Stimulated activated CD8-positive, alpha-beta memory T cell treated with anti-CD3 and anti-CD28 coated beads, Interleukin-2, amount 100 ng/mL, for 48 hours (primary cell): ENCODE results near the gene MICALL1.
"Not testable (repeated sequence)": the region's sequence is repeated elsewhere in the genome, so short reads cannot be mapped to it uniquely, and the experiment has no call there.

Experiments
- DNase-seq, 2 donors: peaks; one replicate each; pipeline ENCODE4 v3.0.0-alpha.2; 2020; ENCODE audit warnings: low read depth in 2 of 2

Gene MICALL1

GRCh38 chr22:37959231-37959825, 53.2 kb downstream of the MICALL1 start:
- DNase-seq, result no peak

GRCh38 chr22:37961062-37961461, 55.0 kb downstream of the MICALL1 start:
- DNase-seq, result no peak

DNA sequence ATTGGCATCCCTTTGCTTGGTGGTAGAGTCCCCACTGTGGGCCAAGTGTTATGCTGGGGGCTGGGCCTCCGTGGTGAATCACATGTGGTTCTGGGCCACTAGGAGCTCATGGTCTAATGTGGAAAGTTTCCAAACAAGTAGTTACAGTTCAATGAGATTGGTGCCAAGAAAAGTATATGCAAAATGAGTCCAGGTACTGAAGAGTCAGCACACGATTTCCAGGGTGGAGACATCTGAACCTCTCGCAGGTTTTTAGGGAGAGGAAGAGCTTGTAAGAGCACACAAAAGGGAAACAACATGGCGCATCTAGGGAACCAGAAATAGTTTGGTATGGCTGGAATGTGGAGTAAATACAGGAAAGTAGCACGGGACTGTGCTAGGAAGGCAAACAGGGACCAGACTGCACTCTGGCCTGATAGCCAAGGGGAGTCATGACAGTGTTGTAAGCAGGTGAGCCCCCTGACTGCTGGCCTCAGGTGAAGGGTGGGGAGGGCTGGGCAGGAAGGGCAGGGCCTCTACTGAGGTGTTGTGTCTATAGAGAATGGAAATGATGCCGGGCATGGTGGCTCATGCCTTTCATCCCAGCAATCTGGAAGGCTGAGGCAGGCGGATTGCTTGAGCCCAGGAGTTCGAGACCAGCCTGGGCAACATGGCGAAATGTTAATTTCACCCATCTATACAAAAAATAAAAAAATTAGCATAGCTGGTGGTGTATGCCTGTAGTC, 60.0 kb downstream of the MICALL1 start:
- no peak for DNase-seq

DNA sequence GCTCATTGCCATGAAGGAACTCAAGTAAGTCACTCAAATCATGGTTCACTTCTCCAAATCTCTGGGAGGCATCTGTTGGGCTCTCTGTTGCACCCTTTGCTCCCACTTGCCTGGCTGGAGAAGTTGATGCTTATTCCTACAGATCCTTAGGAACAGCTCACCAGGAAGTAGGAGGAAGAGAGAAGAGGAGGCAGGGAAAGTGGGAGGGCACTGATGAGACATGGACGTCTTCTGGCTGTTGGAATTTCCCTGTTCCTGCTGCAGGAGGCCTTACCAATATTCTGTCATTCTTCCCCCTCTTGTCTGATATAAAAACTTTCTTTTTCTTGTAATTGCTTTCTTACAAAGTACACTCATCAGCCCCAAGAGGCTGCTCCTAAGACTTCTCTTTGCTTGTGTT, 61.0 kb downstream of the MICALL1 start:
- no peak for DNase-seq

GRCh38 chr22:37967637-37968451, 61.7 kb downstream of the MICALL1 start:
- no peak for DNase-seq

DNA sequence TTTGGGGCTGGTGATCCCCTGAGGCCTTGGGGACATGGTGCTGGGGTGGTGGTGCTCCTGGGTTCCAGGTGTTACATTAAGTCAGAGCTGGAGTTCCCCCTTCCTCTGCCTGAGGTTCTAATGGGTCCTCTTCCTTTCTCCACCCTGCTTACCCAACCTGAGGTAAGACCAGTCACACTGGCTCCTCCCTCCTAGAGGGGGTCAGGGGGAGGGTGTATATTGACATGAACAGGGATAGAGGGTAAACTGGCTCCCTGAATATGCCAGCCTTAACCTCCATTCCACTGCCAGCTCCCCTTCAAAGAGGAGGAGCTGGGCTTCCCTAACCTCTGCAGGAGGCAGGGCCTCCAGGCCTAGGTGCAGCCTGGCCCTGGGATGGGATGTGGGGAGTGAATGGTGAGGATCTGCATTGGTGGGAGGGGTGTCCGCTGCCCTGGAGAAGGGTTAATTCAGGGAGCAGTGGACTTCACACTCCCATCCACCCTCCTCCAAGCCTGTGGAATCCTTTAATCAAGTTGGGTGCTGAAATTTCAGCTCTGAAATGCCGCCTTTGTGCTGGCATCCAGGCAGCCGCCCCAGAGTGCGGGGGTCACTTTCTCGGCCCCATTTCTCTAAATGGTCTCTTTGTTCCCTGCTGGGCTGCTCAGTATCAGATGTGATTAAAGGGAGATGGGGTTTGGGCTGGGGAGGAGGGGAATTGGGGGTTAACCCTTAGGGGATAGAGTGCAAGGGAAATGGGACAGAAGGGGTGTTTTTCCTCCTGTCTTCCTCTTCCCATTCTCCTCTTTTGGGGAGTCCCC, 62.6 kb downstream of the MICALL1 start:
- DNase-seq, result no peak

GRCh38 chr22:37970864-37971263, 64.8 kb downstream of the MICALL1 start:
- DNase-seq, result no peak

DNA sequence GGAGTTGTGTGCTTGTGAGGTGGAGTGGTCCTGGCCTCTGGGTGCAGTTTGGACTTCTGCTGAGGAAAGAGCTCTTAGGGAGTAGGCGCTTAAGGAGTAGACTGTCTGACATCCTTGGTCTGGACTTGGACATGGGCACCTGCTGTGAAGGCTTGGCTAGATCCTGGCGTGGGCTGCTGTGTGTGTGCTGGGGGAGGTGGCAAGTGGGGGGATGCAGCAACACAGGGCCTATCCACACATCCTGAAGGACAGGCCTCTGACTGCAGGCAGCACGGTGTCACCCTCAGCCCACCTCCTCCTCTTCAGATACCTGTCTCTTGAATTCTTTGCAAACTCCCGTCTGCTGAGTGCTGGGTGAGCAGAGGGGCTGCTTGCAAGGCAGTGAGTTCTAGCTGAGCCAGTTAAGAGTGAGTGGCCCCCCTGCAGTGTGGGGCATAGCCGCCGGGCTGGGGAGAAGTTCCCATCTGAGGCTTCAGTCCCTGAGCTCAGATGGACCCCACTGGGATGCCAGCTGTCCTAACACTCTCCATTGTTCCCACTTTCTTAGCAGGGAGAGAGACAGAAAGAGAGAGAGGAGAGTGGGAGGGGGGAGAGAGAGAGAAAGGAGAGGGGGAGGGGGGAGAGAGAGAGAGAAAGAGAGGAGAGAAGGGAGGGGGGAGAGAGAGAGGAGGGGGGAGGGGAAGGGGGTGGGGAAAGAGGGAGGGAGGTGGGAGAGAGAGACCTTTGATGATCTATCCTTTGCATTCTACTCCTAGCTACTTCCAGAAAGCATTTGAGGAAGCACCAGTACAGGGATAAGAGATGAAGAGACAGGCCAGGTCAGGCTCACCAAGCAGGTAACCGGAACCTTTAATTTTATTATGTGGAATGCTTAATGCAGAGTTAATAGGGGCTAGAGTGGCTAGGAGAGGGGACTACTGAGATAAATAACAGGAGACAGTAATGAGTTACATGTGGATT, 65.7 kb downstream of the MICALL1 start:
- DNase-seq, result no peak

DNA sequence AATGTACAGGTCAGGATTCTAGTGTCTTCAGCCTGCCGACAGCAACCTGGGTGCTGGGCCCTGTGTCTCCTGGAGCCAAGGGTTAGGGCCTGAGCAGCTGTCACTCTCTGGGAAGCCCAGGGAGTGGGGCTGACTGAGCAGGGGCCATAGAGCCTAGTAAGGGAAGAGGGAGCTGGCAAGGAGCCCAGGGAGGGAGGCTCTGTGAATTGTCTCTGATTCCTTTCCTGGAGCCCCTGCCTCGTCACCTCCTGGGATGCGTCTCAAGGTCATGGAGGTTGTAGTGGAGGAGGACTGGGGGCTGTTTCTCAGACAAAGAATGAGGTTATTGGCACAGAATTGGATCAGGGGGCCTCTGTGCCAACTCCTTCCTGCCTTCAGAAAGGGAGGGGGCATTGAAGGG, 66.4 kb downstream of the MICALL1 start:
- DNase-seq, result no peak

- no peak for DNase-seq
These were observed 67.4 kb downstream of the MICALL1 start for GRCh38 chr22:37973271-37974170.

GRCh38 chr22:37975153-37975552, 69.1 kb downstream of the MICALL1 start:
- no peak for DNase-seq

DNA sequence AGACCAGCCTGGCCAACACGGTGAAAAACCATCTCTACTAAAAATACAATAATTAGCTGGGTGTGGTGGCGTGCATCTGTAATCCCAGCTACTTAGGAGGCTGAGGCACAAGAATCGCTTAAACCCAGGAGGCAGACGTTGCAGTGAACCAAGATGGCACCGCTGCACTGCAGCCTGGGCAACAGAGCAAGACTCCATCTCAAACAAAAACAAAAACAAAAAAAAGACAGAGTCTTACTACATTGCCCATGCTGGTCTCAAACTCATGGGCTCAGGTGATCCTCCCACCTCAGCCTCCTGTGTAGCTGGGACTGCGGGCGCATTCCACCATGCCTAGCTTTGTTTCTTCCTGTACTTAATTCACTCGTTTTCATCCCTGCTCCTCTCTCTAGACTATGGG, 69.9 kb downstream of the MICALL1 start:
- not testable (repeated sequence) for DNase-seq

GRCh38 chr22:37976547-37976946, 70.5 kb downstream of the MICALL1 start:
- DNase-seq, result no peak

GRCh38 chr22:37979782-37980181, 73.7 kb downstream of the MICALL1 start:
- DNase-seq, result no peak

GRCh38 chr22:37981282-37982011, 75.3 kb downstream of the MICALL1 start:
- DNase-seq, result no peak

- DNase-seq, result no peak
These were observed 76.2 kb downstream of the MICALL1 start for GRCh38 chr22:37982151-37982785.

DNA sequence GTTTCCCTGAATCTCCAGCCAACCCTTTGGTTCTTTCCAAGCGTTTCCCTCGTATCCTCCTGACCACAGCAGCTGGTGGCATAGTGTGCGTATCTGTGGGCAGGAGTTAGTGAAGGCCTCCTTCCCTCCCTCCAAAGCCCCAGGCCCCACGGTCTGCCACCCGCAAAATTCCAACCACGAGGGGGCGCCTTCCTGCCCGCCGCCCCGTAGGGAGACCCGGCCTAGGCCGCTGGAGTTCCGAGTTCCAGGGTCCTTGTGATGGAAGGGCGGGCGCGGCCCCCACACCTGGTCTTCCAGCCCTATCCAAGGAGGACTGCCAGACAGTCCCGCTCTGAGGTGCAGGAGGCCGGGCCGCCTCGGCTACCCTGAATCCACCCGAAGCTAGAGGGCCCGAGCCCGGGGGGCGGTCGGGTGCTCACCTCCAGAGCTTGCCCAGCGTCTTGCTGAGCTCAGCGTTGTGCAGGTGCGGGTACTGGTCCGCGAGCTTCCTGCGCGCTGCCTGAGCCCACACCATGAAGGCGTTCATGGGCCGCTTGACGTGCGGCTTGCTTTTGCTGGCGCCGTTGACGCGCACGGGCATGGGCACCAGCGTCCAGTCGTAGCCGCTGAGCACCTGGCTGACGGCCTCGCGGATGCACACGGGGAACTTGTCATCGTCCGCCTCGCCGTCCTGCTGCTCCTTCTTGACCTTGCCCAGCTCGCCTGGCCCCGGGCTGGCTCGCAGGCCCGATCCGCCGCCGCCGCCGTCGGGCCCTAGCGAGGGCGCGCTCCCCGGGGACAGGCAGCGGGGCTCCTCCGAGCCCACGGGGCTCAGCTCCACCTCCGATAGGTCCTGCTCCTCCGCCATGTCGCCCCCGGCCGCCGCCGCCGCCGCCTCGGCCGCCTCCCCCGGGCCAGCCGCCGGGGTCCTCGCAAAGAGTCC, 77.1 kb downstream of the MICALL1 start:
- DNase-seq, result no peak
